HepG2 (cell line): ENCODE measurements around the gene SLC38A3. TPM values are rescaled to one million over a fixed set of nuclear protein-coding genes. Genes with fewer than 3 reads are reported as not detected.

Experiments
- ATAC-seq: fragments of 200-7000 bp; cut with Tn5 transposase; 3 replicates; pipeline ENCODE4 v1.9.1; 2020; ENCODE audit warnings: mild to moderate bottlenecking, moderate library complexity
- BruUV-seq: library from RNA; stranded (reverse); fragments of 400-500 nt; replicated peaks from 2 replicates; lab custom pipeline; 2021; lab: Mats Ljungman, UMichigan
- CTCF ChIA-PET: fragments of 300-600 bp; formaldehyde crosslinking; extraction: SDS; loops from one replicate; lab custom pipeline; 2021; ENCODE audit warnings: low total read pairs, inconsistent platforms, low intra/inter-chr PET ratio; lab: Yijun Ruan, JAX
- POLR2A ChIA-PET: fragments of 350-600 bp; sonication (Branson Sonifier 250); formaldehyde crosslinking; loops from one replicate; lab custom pipeline; 2020; ENCODE audit warnings: antibody characterized with exemption, inconsistent platforms; lab: Yijun Ruan, JAX
- DNase-seq: peaks from one replicate; pipeline ENCODE4 v3.0.0-alpha.2; 2015; ENCODE audit warnings: low spot score
- FAIRE-seq: peaks from 3 replicates; lab custom pipeline; 2011; peaks lifted over from hg19 to GRCh38; lab: Jason Lieb, UNC
- H2AFZ ChIP-seq: one replicate; pipeline ENCODE4 v1.6.1; 2011; ENCODE audit warnings: low read length, inconsistent platforms
- H3K27ac ChIP-seq: fragments of 300-600 bp; 3 replicates; pipeline ENCODE4 v1.8.0; 2011; ENCODE audit warnings: mixed run types, mild to moderate bottlenecking, mixed read lengths, low read length, inconsistent platforms; ENCODE audit not compliant: insufficient read depth; ENCODE audit errors: extremely low read length
- H3K27me3 ChIP-seq, 2 experiments: fragments of 200-600 bp in 1 of 2; 2 replicates in 1 of 2; 3 replicates in 1 of 2; pipeline versions ENCODE4 v1.6.0 to v1.8.0; 2011; ENCODE audit warnings: low read length in 2 of 2, mild to moderate bottlenecking in 2 of 2, moderate library complexity in 2 of 2, inconsistent platforms in 1 of 2; ENCODE audit not compliant: insufficient read depth in 2 of 2, control insufficient read depth in 1 of 2
- H3K36me3 ChIP-seq, 2 experiments: fragments of 200-600 bp in 1 of 2; replicated peaks in 1 of 2; 2 replicates in 1 of 2; 3 replicates in 1 of 2; pipeline versions ENCODE4 v1.5.1 to v1.8.0; 2011; ENCODE audit warnings: low read length in 2 of 2, inconsistent platforms in 1 of 2; ENCODE audit not compliant: insufficient read depth in 2 of 2, control insufficient read depth in 1 of 2
- H3K4me1 ChIP-seq: 2 replicates; pipeline ENCODE4 v1.5.1; 2012; ENCODE audit warnings: low read length, inconsistent platforms; ENCODE audit not compliant: insufficient read depth
- H3K4me2 ChIP-seq: 2 replicates; pipeline ENCODE4 v1.6.0; 2011; ENCODE audit warnings: low read depth, low read length, inconsistent platforms
- H3K4me3 ChIP-seq, 3 experiments: fragments of 200-600 bp in 1 of 3; sonication (generic), shearing (Covaris generic) in 1 of 3; replicated peaks in 1 of 3; 2 replicates each; pipeline ENCODE4 v1.5.1; 2011 to 2016; ENCODE audit warnings: low read length in 3 of 3, inconsistent platforms in 2 of 3, low read depth in 2 of 3, mild to moderate bottlenecking in 2 of 3, control low read depth in 1 of 3, mixed read lengths in 1 of 3; ENCODE audit not compliant: insufficient read depth in 1 of 3
- H3K79me2 ChIP-seq: one replicate; pipeline ENCODE4 v1.6.1; 2011; ENCODE audit warnings: low read length, inconsistent platforms; ENCODE audit not compliant: insufficient read depth
- H3K9ac ChIP-seq: 2 replicates; pipeline ENCODE4 v1.6.0; 2011; ENCODE audit warnings: mild to moderate bottlenecking, low read depth, low read length, inconsistent platforms; ENCODE audit not compliant: insufficient read depth
- H3K9me3 ChIP-seq: 2 replicates; pipeline ENCODE4 v1.5.1; 2012; ENCODE audit warnings: mild to moderate bottlenecking, low read length
- H4K20me1 ChIP-seq: 2 replicates; pipeline ENCODE4 v1.6.0; 2011; ENCODE audit warnings: inconsistent platforms, mild to moderate bottlenecking, low read length, moderate library complexity; ENCODE audit not compliant: insufficient read depth
- HNRNPL ChIP-seq: fragments of 200-400 bp; formaldehyde crosslinking; IDR thresholded peaks from 2 replicates; pipeline ENCODE4 v1.6.1; 2017; ENCODE audit warnings: mild to moderate bottlenecking, low read depth, low read length
- PTBP1 ChIP-seq: fragments of 200-400 bp; formaldehyde crosslinking; IDR thresholded peaks from 2 replicates; pipeline ENCODE4 v1.6.1; 2018; ENCODE audit warnings: low read length, low read depth; ENCODE audit not compliant: poor library complexity, severe bottlenecking
- RARG ChIP-seq: sonication (generic); formaldehyde crosslinking; IDR thresholded peaks from 2 replicates; pipeline ENCODE4 v1.4.0; 2020; ENCODE audit warnings: low read depth, mild to moderate bottlenecking, missing genetic modification reagents
- RBFOX2 ChIP-seq: fragments of 200-400 bp; formaldehyde crosslinking; IDR thresholded peaks from 2 replicates; pipeline ENCODE4 v1.6.1; 2017; ENCODE audit warnings: low read depth, mild to moderate bottlenecking, low read length
- SNAI1 ChIP-seq: sonication (generic); formaldehyde crosslinking; IDR thresholded peaks from 2 replicates; pipeline ENCODE4 v1.5.0; 2020; ENCODE audit warnings: mild to moderate bottlenecking, missing genetic modification reagents, borderline replicate concordance
- SOX13 ChIP-seq, 3 experiments: fragments of 450-650 bp in 1 of 3; sonication (generic) in 1 of 3; formaldehyde crosslinking in 1 of 3; IDR thresholded peaks in 2 of 3; conservative IDR thresholded peaks in 1 of 3; 2 replicates each; pipeline versions ENCODE4 v1.5.0 to v1.6.1; 2016 to 2020; ENCODE audit warnings: antibody characterized with exemption in 1 of 3, mild to moderate bottlenecking in 1 of 3, missing compliant biosample characterization in 1 of 3, missing genetic modification reagents in 1 of 3, moderate library complexity in 1 of 3
- ZBTB10 ChIP-seq: sonication (generic); formaldehyde crosslinking; IDR thresholded peaks from 2 replicates; pipeline ENCODE4 v1.4.0; 2020; ENCODE audit warnings: missing genetic modification reagents, borderline replicate concordance
- ZNF207 ChIP-seq: fragments of 450-650 bp; IDR thresholded peaks from 2 replicates; pipeline ENCODE4 v1.6.1; 2016; ENCODE audit warnings: antibody characterized with exemption, borderline replicate concordance
- ZNF790 ChIP-seq: sonication (generic); formaldehyde crosslinking; IDR thresholded peaks from 2 replicates; pipeline ENCODE4 v1.8.0; 2022; ENCODE audit warnings: missing genetic modification reagents, mild to moderate bottlenecking, borderline replicate concordance
- WGBS: methylation state at CpG from one replicate; pipeline ENCODE4 v1.1.6; 2017; ENCODE audit warnings: low lambda C conversion rate; 5-methylcytosine and 5-hydroxymethylcytosine counted together
- in situ Hi-C: cut with HindIII; loops from 2 replicates; pipeline ENCODE4 v1.10.0; 2017; ENCODE audit warnings: low pct_unique_long_range_greater_than_20kb; ENCODE audit not compliant: extremely low pct_ligation_motif_present
- intact Hi-C: fragments of 100-400 bp; cut with micrococcal nuclease; formaldehyde crosslinking; loops from one replicate; pipeline ENCODE4 v1.10.0; 2022; ENCODE audit not compliant: unreplicated experiment
- polyA plus RNA-seq, 8 experiments: library from polyadenylated mRNA; depleted of rRNA in 3 of 8; stranded (reverse) in 7 of 8; unstranded in 1 of 8; fragments of >200 nt; fragmentation: Illumina TruSeq in 4 of 8; extraction: Trizol in 4 of 8; gene quantifications; 2 replicates each; pipeline versions ENCODE4 v1.2.1 to v1.2.3, GENCODE V29; 2011 to 2016; ENCODE audit warnings: low read depth in 4 of 8, missing spikeins in 1 of 8, mixed read lengths in 1 of 8; ENCODE audit not compliant: insufficient read depth in 1 of 8
- total RNA-seq, 5 experiments: library from RNA; depleted of rRNA; stranded (reverse); fragments of >200 nt; fragmentation: Illumina TruSeq; extraction: Trizol; gene quantifications; 2 replicates each; pipeline ENCODE4 v1.2.3, GENCODE V29; 2016; ENCODE audit warnings: low read depth in 1 of 5
- TF ChIP-seq, protein P1 (sequence below), 2 experiments: fragments of 450-650 bp in 1 of 2; sonication (generic) in 1 of 2; formaldehyde crosslinking in 1 of 2; IDR thresholded peaks; 2 replicates each; pipeline versions ENCODE4 v1.6.1 to v1.8.0; 2016 to 2022; ENCODE audit warnings: antibody characterized with exemption in 1 of 2, mild to moderate bottlenecking in 1 of 2, missing genetic modification reagents in 1 of 2

Gene SLC38A3
- total and polyA plus RNA-seq, 2 of the 13 experiments (the other 11 are each of a cell fraction or from before 2014, with no cell fraction given): 29.8 to 164 TPM

DNA sequence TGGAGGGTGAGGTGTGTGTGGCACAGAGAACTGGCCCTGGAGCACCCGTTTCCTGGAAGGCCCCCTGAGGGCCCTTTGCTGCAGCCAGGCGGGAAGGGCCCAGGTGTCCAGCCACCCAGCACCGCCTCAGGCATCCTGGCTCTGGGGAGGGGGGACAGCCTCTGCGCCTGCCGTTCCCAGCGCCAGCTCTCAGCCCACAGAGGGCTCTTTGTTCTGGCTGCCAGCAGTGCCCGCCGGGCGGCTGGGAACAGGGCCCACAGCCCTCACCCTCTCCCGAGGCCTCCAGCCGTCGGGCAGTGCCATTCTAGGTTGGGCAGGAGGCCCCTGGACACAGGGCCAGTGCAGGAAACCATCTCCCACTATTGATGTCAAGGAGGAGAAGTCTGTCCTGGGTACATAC is 8.3 kb downstream of the SLC38A3 start:
- DNase-seq (no peak), FAIRE-seq (no peak)

More for the DNA sequence above, 8.3 kb downstream of the SLC38A3 start:
- no peak overlapping the region for H3K9ac ChIP-seq
- H3K27ac ChIP-seq: no peak overlapping the region
- in situ Hi-C loops (no loop called here), intact Hi-C loops (no loop called here)
- no peaks in the 10 kb centered on the region for H3K27me3 ChIP-seq
- BruUV-seq: no TSS peak
- POLR2A ChIA-PET: interaction anchor here (1.5 to 16.5 kb wide), 4 partner anchors 2 to 22 kb away, joined by 4 to 844 read pairs (median 625); partner anchors contain the start of genes GNAI2 and SLC38A3
- TF ChIP-seq ZBTB10 (CRISPR knock-in tag) (no peak), RARG (CRISPR knock-in tag) (no peak), ZNF790 (CRISPR knock-in tag) (no peak), SNAI1 (0 out of 2 replicates have a peak, but pooled peaks have one; percentile 13), ZNF207 (no peak), PTBP1 (no peak), SOX13 (IDR thresholded peaks at IDR 0.05) (no peak), SOX13 (CRISPR knock-in tag; conservative IDR thresholded peaks at IDR 0.05 in 1 of 2, IDR thresholded peaks at IDR 0.05 in 1 of 2) (no peak), RBFOX2 (peak; percentile 64; the same call in 1 of the 2 replicates), HNRNPL (peak; percentile 73; the same call in 1 of the 2 replicates)
- TF ChIP-seq, protein P1, sequence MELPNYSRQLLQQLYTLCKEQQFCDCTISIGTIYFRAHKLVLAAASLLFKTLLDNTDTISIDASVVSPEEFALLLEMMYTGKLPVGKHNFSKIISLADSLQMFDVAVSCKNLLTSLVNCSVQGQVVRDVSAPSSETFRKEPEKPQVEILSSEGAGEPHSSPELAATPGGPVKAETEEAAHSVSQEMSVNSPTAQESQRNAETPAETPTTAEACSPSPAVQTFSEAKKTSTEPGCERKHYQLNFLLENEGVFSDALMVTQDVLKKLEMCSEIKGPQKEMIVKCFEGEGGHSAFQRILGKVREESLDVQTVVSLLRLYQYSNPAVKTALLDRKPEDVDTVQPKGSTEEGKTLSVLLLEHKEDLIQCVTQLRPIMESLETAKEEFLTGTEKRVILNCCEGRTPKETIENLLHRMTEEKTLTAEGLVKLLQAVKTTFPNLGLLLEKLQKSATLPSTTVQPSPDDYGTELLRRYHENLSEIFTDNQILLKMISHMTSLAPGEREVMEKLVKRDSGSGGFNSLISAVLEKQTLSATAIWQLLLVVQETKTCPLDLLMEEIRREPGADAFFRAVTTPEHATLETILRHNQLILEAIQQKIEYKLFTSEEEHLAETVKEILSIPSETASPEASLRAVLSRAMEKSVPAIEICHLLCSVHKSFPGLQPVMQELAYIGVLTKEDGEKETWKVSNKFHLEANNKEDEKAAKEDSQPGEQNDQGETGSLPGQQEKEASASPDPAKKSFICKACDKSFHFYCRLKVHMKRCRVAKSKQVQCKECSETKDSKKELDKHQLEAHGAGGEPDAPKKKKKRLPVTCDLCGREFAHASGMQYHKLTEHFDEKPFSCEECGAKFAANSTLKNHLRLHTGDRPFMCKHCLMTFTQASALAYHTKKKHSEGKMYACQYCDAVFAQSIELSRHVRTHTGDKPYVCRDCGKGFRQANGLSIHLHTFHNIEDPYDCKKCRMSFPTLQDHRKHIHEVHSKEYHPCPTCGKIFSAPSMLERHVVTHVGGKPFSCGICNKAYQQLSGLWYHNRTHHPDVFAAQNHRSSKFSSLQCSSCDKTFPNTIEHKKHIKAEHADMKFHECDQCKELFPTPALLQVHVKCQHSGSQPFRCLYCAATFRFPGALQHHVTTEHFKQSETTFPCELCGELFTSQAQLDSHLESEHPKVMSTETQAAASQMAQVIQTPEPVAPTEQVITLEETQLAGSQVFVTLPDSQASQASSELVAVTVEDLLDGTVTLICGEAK (IDR thresholded peaks at IDR 0.05): no peak
- TF ChIP-seq, protein P1 (CRISPR knock-in tag; IDR thresholded peaks at IDR 0.05): 0 out of 2 replicates have a peak, but pooled peaks have one; percentile 3
- TF ChIP-seq, all 625 proteins: peak for 4
- Histone ChIP-seq H3K4me1 (peaks cover 60% of the 10 kb centered on the region), H3K36me3 (peaks cover 16 to 46% of the 10 kb centered on the region in 2 experiments), H4K20me1 (no peaks in the 10 kb centered on the region; the same call in 1 of the 2 replicates), H3K9me3 (no peaks in the 10 kb centered on the region), H3K4me2 (no peak overlapping the region), H3K79me2 (peaks cover 25% of the 10 kb centered on the region), H2AFZ (no peak overlapping the region), H3K4me3 (no peak overlapping the region)
- no CpG with 5 or more reads among the region's 12 CpGs for WGBS
- CTCF ChIA-PET: no interaction called here
- ATAC-seq: no peak
